PC-3 (cell line): ENCODE data around the gene MICALL2. TPM values are rescaled to one million over a fixed set of nuclear protein-coding genes. Genes with fewer than 3 reads are reported as not detected.
A peak's percentile ranks its signal among the peaks of the same experiment; 100 is the strongest.

Source experiments
- ATAC-seq: fragments of 200-7000 bp; cut with Tn5 transposase; 2 replicates; pipeline ENCODE4 v1.9.1; 2020; ENCODE audit warnings: mild to moderate bottlenecking, moderate library complexity
- BruUV-seq: library from RNA; stranded (reverse); fragments of 400-500 nt; replicated peaks from 2 replicates; lab custom pipeline; 2021; lab: Mats Ljungman, UMichigan
- CTCF ChIA-PET: fragments of 300-600 bp; sonication (Branson Sonifier 250); formaldehyde crosslinking; loops from one replicate; lab custom pipeline; 2022; ENCODE audit warnings: antibody characterized with exemption; lab: Charles Lee
- POLR2A ChIA-PET: fragments of 300-600 bp; sonication (Branson Sonifier 250); formaldehyde crosslinking; loops from one replicate; lab custom pipeline; 2022; ENCODE audit warnings: antibody characterized with exemption; ENCODE audit not compliant: unreplicated experiment; lab: Charles Lee
- DNase-seq: peaks from one replicate; pipeline ENCODE4 v3.0.0-alpha.2; 2015
- H2AFZ ChIP-seq: fragments of 300-600 bp; sonication (generic); 2 replicates; pipeline ENCODE4 v1.6.0; 2016; ENCODE audit warnings: antibody characterized with exemption, low read length
- H3F3A ChIP-seq: fragments of 300-600 bp; sonication (generic); one replicate; pipeline ENCODE4 v1.6.0; 2017; ENCODE audit warnings: antibody characterized with exemption, low read length, control low read depth, mild to moderate bottlenecking; ENCODE audit not compliant: unreplicated experiment
- H3K27ac ChIP-seq: fragments of 300-600 bp; sonication (generic); 2 replicates; pipeline ENCODE4 v1.5.1; 2016; ENCODE audit warnings: mild to moderate bottlenecking, low read length
- H3K27me3 ChIP-seq: fragments of 300-600 bp; sonication (generic); 2 replicates; pipeline ENCODE4 v1.6.1; 2016; ENCODE audit warnings: low read length, mixed read lengths
- H3K36me3 ChIP-seq: fragments of 300-600 bp; sonication (generic); 2 replicates; pipeline ENCODE4 v1.6.1; 2016; ENCODE audit warnings: low read depth, mixed run types, low read length, mixed read lengths
- H3K4me1 ChIP-seq: fragments of 300-600 bp; sonication (generic); 2 replicates; pipeline ENCODE4 v1.5.1; 2016; ENCODE audit warnings: low read length; ENCODE audit not compliant: insufficient read depth
- H3K4me2 ChIP-seq: fragments of 300-600 bp; sonication (generic); 2 replicates; pipeline ENCODE4 v1.6.0; 2016; ENCODE audit warnings: low read length
- H3K4me3 ChIP-seq: fragments of 300-600 bp; sonication (generic); 2 replicates; pipeline ENCODE4 v1.5.1; 2016; ENCODE audit warnings: mild to moderate bottlenecking, low read length, mixed read lengths
- H3K79me2 ChIP-seq: fragments of 300-600 bp; sonication (generic); 2 replicates; pipeline ENCODE4 v1.6.1; 2017; ENCODE audit warnings: low read length, mixed read lengths
- H3K9ac ChIP-seq: fragments of 300-600 bp; sonication (generic); 2 replicates; pipeline ENCODE4 v1.6.0; 2016; ENCODE audit warnings: mild to moderate bottlenecking, low read length
- H3K9me2 ChIP-seq: fragments of 300-600 bp; sonication (generic); replicated peaks from 2 replicates; pipeline ENCODE4 v1.6.1; 2016; ENCODE audit warnings: mixed run types, low read length, mixed read lengths
- H3K9me3 ChIP-seq: fragments of 300-600 bp; sonication (generic); 2 replicates; pipeline ENCODE4 v1.6.1; 2016; ENCODE audit warnings: low read length, mixed read lengths
- H4K20me1 ChIP-seq: fragments of 300-600 bp; sonication (generic); 2 replicates; pipeline ENCODE4 v1.6.1; 2016; ENCODE audit warnings: low read length, mixed read lengths
- CTCF ChIP-seq: fragments of 300-600 bp; sonication (generic); conservative IDR thresholded peaks from 2 replicates; pipeline ENCODE4 v1.5.1; 2017; ENCODE audit warnings: antibody characterized with exemption, low read depth, mild to moderate bottlenecking, low read length
- EZH2 ChIP-seq: fragments of 300-600 bp; sonication (generic); IDR thresholded peaks from one replicate; pipeline ENCODE4 v1.6.1; 2017; ENCODE audit warnings: antibody characterized with exemption, mild to moderate bottlenecking, low read length; ENCODE audit not compliant: unreplicated experiment
- EZH2phosphoT487 ChIP-seq: fragments of 300-600 bp; sonication (generic); IDR thresholded peaks from 2 replicates; pipeline ENCODE4 v1.6.1; 2018; ENCODE audit warnings: mild to moderate bottlenecking, antibody characterized with exemption, low read length, borderline replicate concordance
- intact Hi-C: fragments of 100-400 bp; cut with micrococcal nuclease; formaldehyde crosslinking; loops from 2 replicates; pipeline ENCODE4 v1.9.0; 2023
- total RNA-seq: library from RNA; depleted of rRNA; stranded (reverse); fragments of >200 nt; gene quantifications from 2 replicates; pipeline ENCODE4 v1.2.3, GENCODE V29; 2014

Gene MICALL2
- total RNA-seq, 1 experiment from 2014 or later = 52.8 TPM

GRCh38 chr7:1461646-1462375 is 2.5 kb upstream of the MICALL2 start:
- DNase-seq = no peak
- H3K27ac ChIP-seq = no peak overlapping the region

GRCh38 chr7:1460821-1461645 is 1.8 kb upstream of the MICALL2 start:
- H3K36me3 ChIP-seq = no peaks in the 10 kb centered on the region
- H3K9me3 ChIP-seq = no peaks in the 10 kb centered on the region
- no TSS peak for BruUV-seq
- no peak overlapping the region for H3K9ac ChIP-seq
- TF ChIP-seq CTCF = no peak
- TF ChIP-seq EZH2 = no peak
- no peak for TF ChIP-seq EZH2phosphoT487
- 0 out of 2 replicates have a peak overlapping the region, but pooled peaks have one; percentile 19 for H3K4me2 ChIP-seq
- ATAC-seq (no peak), DNase-seq (peak; percentile 34)
- no peak overlapping the region for H3K4me3 ChIP-seq
- H3K27ac ChIP-seq = no peak overlapping the region
- H2AFZ ChIP-seq = no peak overlapping the region
- intact Hi-C loops = no loop called here
- H3K27me3 ChIP-seq = no peaks in the 10 kb centered on the region
- POLR2A ChIA-PET = interaction anchor here (0.5 kb wide), 1 partner anchor 1119 kb away, joined by 16 read pairs; no protein-coding TSS in a partner anchor
- H3K79me2 ChIP-seq = peaks cover 29% of the 10 kb centered on the region
- H3K4me1 ChIP-seq = peaks cover 23% of the 10 kb centered on the region
- no peaks in the 10 kb centered on the region for H3K9me2 ChIP-seq
- CTCF ChIA-PET = no interaction called here
- H4K20me1 ChIP-seq = peaks cover 21% of the 10 kb centered on the region
- no peaks in the 10 kb centered on the region for H3F3A ChIP-seq

More at GRCh38 chr7:1461646-1462375, 2.5 kb upstream of the MICALL2 start:
- Histone ChIP-seq H3K36me3 (no peaks in the 10 kb centered on the region), H3K9me3 (no peaks in the 10 kb centered on the region), H3F3A (no peaks in the 10 kb centered on the region), H2AFZ (no peak overlapping the region), H3K9me2 (no peaks in the 10 kb centered on the region), H4K20me1 (peaks cover 19% of the 10 kb centered on the region), H3K27me3 (no peaks in the 10 kb centered on the region), H3K9ac (no peak overlapping the region), H3K4me3 (no peak overlapping the region), H3K79me2 (peaks cover 23% of the 10 kb centered on the region), H3K4me2 (no peak overlapping the region), H3K4me1 (peaks cover 20% of the 10 kb centered on the region; the same call in 1 of the 2 replicates)
- ChIA-PET POLR2A (no interaction called here), CTCF (no interaction called here)
- intact Hi-C loops = no loop called here
- no peak for ATAC-seq
- BruUV-seq = no TSS peak
- TF ChIP-seq CTCF = no peak
- TF ChIP-seq EZH2phosphoT487 = no peak
- TF ChIP-seq EZH2 = no peak
